GDM1 (cell line): Measurements from ENCODE around the gene NKX3-2.
"Not testable (repeated sequence)": the region's sequence is repeated elsewhere in the genome, so short reads cannot be mapped to it uniquely, and the experiment has no call there.

Source experiments
- DNase-seq: peaks from one replicate; lab custom pipeline; 2025; lab: John Stamatoyannopoulos, UW

The NKX3-2 gene

GRCh38 chr4:13543839-13544605, at the start of gene NKX3-2:
Gene NKX3-2 (minus strand): TSS chr4:13544508. CDS start chr4:13544414, 94 bp downstream.
- no peak for DNase-seq

- no peak for DNase-seq
Observed at GRCh38 chr4:13592220-13592619, 47.9 kb upstream of the NKX3-2 start.

GRCh38 chr4:13590766-13591165, 46.5 kb upstream of the NKX3-2 start:
- no peak for DNase-seq

- DNase-seq = no peak
Observed at GRCh38 chr4:13588954-13589353, 44.6 kb upstream of the NKX3-2 start.

GRCh38 chr4:13584481-13584880, 40.2 kb upstream of the NKX3-2 start:
- DNase-seq = no peak

- DNase-seq = no peak
Observed at GRCh38 chr4:13580036-13580435, 35.7 kb upstream of the NKX3-2 start.

- DNase-seq = no peak
Observed at GRCh38 chr4:13577660-13578059, 33.4 kb upstream of the NKX3-2 start.

- no peak for DNase-seq
Observed at GRCh38 chr4:13570916-13571315, 26.6 kb upstream of the NKX3-2 start.

- no peak for DNase-seq
Observed at GRCh38 chr4:13567125-13567524, 22.8 kb upstream of the NKX3-2 start.

GRCh38 chr4:13562876-13563275, 18.6 kb upstream of the NKX3-2 start:
- no peak for DNase-seq

GRCh38 chr4:13561673-13562072, 17.4 kb upstream of the NKX3-2 start:
- DNase-seq = no peak

GRCh38 chr4:13560111-13560510, 15.8 kb upstream of the NKX3-2 start:
- not testable (repeated sequence) for DNase-seq

- DNase-seq = no peak
Observed at GRCh38 chr4:13559413-13559812, 15.1 kb upstream of the NKX3-2 start.

- no peak for DNase-seq
Observed at GRCh38 chr4:13558881-13559280, 14.6 kb upstream of the NKX3-2 start.

- no peak for DNase-seq
Observed at GRCh38 chr4:13555325-13555724, 11.0 kb upstream of the NKX3-2 start.

- no peak for DNase-seq
Observed at GRCh38 chr4:13553081-13553480, 8.8 kb upstream of the NKX3-2 start.

GRCh38 chr4:13548984-13549546, 4.8 kb upstream of the NKX3-2 start:
- peak; percentile 58 for DNase-seq

- DNase-seq = no peak
Observed at GRCh38 chr4:13548059-13548983, 4.0 kb upstream of the NKX3-2 start.

GRCh38 chr4:13547485-13548041, 3.3 kb upstream of the NKX3-2 start:
- DNase-seq = no peak

GRCh38 chr4:13546941-13547484, 2.7 kb upstream of the NKX3-2 start:
- DNase-seq = no peak

GRCh38 chr4:13546142-13546940, 2.0 kb upstream of the NKX3-2 start:
- DNase-seq = no peak
